ENCODE results near the gene VTN.

GRCh38 chr17:28350271-28350670 lies 19.8 kb downstream of the VTN start:
- TF ChIP-seq EZH2 (IDR thresholded peaks at IDR 0.05; ENCODE audit: insufficient read depth, poor library complexity, severe bottlenecking) (no peak), EZH2phosphoT487 (IDR thresholded peaks at IDR 0.05; ENCODE audit: insufficient read depth, low read depth) (no peak)

All from GM23248 (cell line).